ENCODE measurements around the gene SLC39A10.

Gene SLC39A10

GRCh38 chr2:195716466-195716865 lies 59.4 kb downstream of the SLC39A10 start:
- no peak overlapping the region for H3K4me3 ChIP-seq (ENCODE audit: low read depth, low read length)

GRCh38 chr2:195721042-195721441 lies 64.0 kb downstream of the SLC39A10 start:
- no peak overlapping the region for H3K4me3 ChIP-seq (ENCODE audit: low read depth, low read length)

GRCh38 chr2:195722075-195722474 lies 65.0 kb downstream of the SLC39A10 start:
- H3K4me3 ChIP-seq (ENCODE audit: low read depth, low read length): no peak overlapping the region

- no peak overlapping the region for H3K4me3 ChIP-seq (ENCODE audit: low read depth, low read length)
These were observed 70.1 kb downstream of the SLC39A10 start for GRCh38 chr2:195727106-195727505.

GRCh38 chr2:195730912-195731311 lies 73.9 kb downstream of the SLC39A10 start:
- no peak overlapping the region for H3K4me3 ChIP-seq (ENCODE audit: low read depth, low read length)

GRCh38 chr2:195732574-195732973 lies 75.5 kb downstream of the SLC39A10 start:
- H3K4me3 ChIP-seq (ENCODE audit: low read depth, low read length): no peak overlapping the region

- no peak overlapping the region for H3K4me3 ChIP-seq (ENCODE audit: low read depth, low read length)
These were observed 76.8 kb downstream of the SLC39A10 start for GRCh38 chr2:195733831-195734230.

GRCh38 chr2:195734395-195734794 lies 77.4 kb downstream of the SLC39A10 start:
- H3K4me3 ChIP-seq (ENCODE audit: low read depth, low read length): no peak overlapping the region

GRCh38 chr2:195734931-195735330 lies 77.9 kb downstream of the SLC39A10 start:
- no peak overlapping the region for H3K4me3 ChIP-seq (ENCODE audit: low read depth, low read length)

- no peak overlapping the region for H3K4me3 ChIP-seq (ENCODE audit: low read depth, low read length)
These were observed 78.3 kb downstream of the SLC39A10 start for GRCh38 chr2:195735347-195735746.

- H3K4me3 ChIP-seq (ENCODE audit: low read depth, low read length): no peak overlapping the region
These were observed 80.7 kb downstream of the SLC39A10 start for GRCh38 chr2:195737511-195738325.

- no peak overlapping the region for H3K4me3 ChIP-seq (ENCODE audit: low read depth, low read length)
These were observed 84.2 kb downstream of the SLC39A10 start for GRCh38 chr2:195741191-195741590.

GRCh38 chr2:195756218-195756942 lies 99.4 kb downstream of the SLC39A10 start:
- H3K4me3 ChIP-seq (ENCODE audit: low read depth, low read length): no peak overlapping the region

- H3K4me3 ChIP-seq (ENCODE audit: low read depth, low read length): no peak overlapping the region
These were observed 101.8 kb downstream of the SLC39A10 start for GRCh38 chr2:195758846-195759245.

GRCh38 chr2:195759877-195760276 lies 102.9 kb downstream of the SLC39A10 start:
- no peak overlapping the region for H3K4me3 ChIP-seq (ENCODE audit: low read depth, low read length)

GRCh38 chr2:195763866-195764265 lies 106.8 kb downstream of the SLC39A10 start:
- H3K4me3 ChIP-seq (ENCODE audit: low read depth, low read length): no peak overlapping the region

- no peak overlapping the region for H3K4me3 ChIP-seq (ENCODE audit: low read depth, low read length)
These were observed 109.7 kb downstream of the SLC39A10 start for GRCh38 chr2:195766691-195767090.

GRCh38 chr2:195768431-195768830 lies 111.4 kb downstream of the SLC39A10 start:
- H3K4me3 ChIP-seq (ENCODE audit: low read depth, low read length): no peak overlapping the region

- H3K4me3 ChIP-seq (ENCODE audit: low read depth, low read length): no peak overlapping the region
These were observed 112.9 kb downstream of the SLC39A10 start for GRCh38 chr2:195769975-195770374.

GRCh38 chr2:195779491-195779890 lies 122.5 kb downstream of the SLC39A10 start:
- no peak overlapping the region for H3K4me3 ChIP-seq (ENCODE audit: low read depth, low read length)

- no peak overlapping the region for H3K4me3 ChIP-seq (ENCODE audit: low read depth, low read length)
These were observed 125.1 kb downstream of the SLC39A10 start for GRCh38 chr2:195782156-195782555.
